Measurements from ENCODE around the gene SPTAN1.

Gene SPTAN1

GRCh38 chr9:128677794-128678193 is 125.4 kb downstream of the SPTAN1 start:
- DNase-seq = no peak

Data from CD4-positive, alpha-beta T cell treated with Interleukin-15 for 1 hour (primary cell).